Caco-2 (cell line): Measurements from ENCODE around the gene DNAJB4. TPM values are rescaled to one million over a fixed set of nuclear protein-coding genes. Genes with fewer than 3 reads are reported as not detected.
A peak's percentile ranks its signal among the peaks of the same experiment; 100 is the strongest.

Experiments used
- BruUV-seq: library from RNA; stranded (reverse); fragments of 400-500 nt; replicated peaks from 2 replicates; lab custom pipeline; 2021; lab: Mats Ljungman, UMichigan
- CTCF ChIA-PET: fragments of 300-600 bp; sonication (Branson Sonifier 250); formaldehyde crosslinking; loops from one replicate; lab custom pipeline; 2022; ENCODE audit warnings: antibody characterized with exemption; lab: Charles Lee
- POLR2A ChIA-PET: fragments of 300-600 bp; sonication (Branson Sonifier 250); formaldehyde crosslinking; loops from one replicate; lab custom pipeline; 2022; ENCODE audit warnings: antibody characterized with exemption; lab: Charles Lee
- DNase-seq, 2 experiments: peaks; one replicate each; pipeline versions ENCODE4 v3.0.0 to v3.0.0-alpha.2; 2020 to 2022
- H3K27me3 ChIP-seq: replicated peaks from 2 replicates; pipeline ENCODE4 v1.6.0; 2011; ENCODE audit warnings: low read length; ENCODE audit not compliant: control insufficient read depth, insufficient read depth
- H3K36me3 ChIP-seq: 2 replicates; pipeline ENCODE4 v1.5.1; 2011; ENCODE audit warnings: low read length; ENCODE audit not compliant: control insufficient read depth, insufficient read depth
- H3K4me1 ChIP-seq: fragments of 250-450 bp; sonication (Bioruptor Pico); 2 replicates; pipeline ENCODE4 v1.5.1; 2020; ENCODE audit warnings: mild to moderate bottlenecking
- H3K4me3 ChIP-seq: 2 replicates; pipeline ENCODE4 v1.5.1; 2011; ENCODE audit warnings: low read depth, mild to moderate bottlenecking, control low read depth, low read length
- H3K9me3 ChIP-seq: fragments of 250-450 bp; sonication (Bioruptor Pico); 2 replicates; pipeline ENCODE4 v1.5.1; 2020; ENCODE audit warnings: mild to moderate bottlenecking, moderate library complexity
- H3K27ac Mint-ChIP-seq: one replicate; pipeline ENCODE4 v1.8.0; 2022; ENCODE audit warnings: mixed read lengths; ENCODE audit not compliant: unreplicated experiment
- H3K27me3 Mint-ChIP-seq: one replicate; pipeline ENCODE4 v1.8.0; 2022; ENCODE audit warnings: mixed read lengths; ENCODE audit not compliant: insufficient read depth, unreplicated experiment
- H3K36me3 Mint-ChIP-seq: one replicate; pipeline ENCODE4 v1.8.0; 2022; ENCODE audit warnings: mild to moderate bottlenecking, mixed read lengths; ENCODE audit not compliant: insufficient read depth, unreplicated experiment
- H3K4me1 Mint-ChIP-seq: one replicate; pipeline ENCODE4 v1.8.0; 2022; ENCODE audit warnings: low read depth, mixed read lengths; ENCODE audit not compliant: unreplicated experiment
- H3K4me3 Mint-ChIP-seq: one replicate; pipeline ENCODE4 v1.8.0; 2022; ENCODE audit warnings: mild to moderate bottlenecking, moderate library complexity, mixed read lengths; ENCODE audit not compliant: unreplicated experiment
- H3K9me3 Mint-ChIP-seq: one replicate; pipeline ENCODE4 v1.8.0; 2022; ENCODE audit warnings: mixed read lengths; ENCODE audit not compliant: unreplicated experiment
- intact Hi-C: fragments of 100-400 bp; cut with micrococcal nuclease; formaldehyde crosslinking; loops from one replicate; pipeline ENCODE4 v1.10.0; 2022; ENCODE audit not compliant: unreplicated experiment
- total RNA-seq: library from RNA; stranded (reverse); gene quantifications from 2 replicates; pipeline ENCODE4 v1.2.3, GENCODE V29; 2022
- TF ChIP-seq, protein P1 (sequence below), 2 experiments: fragments of 200-600 bp in 1 of 2; IDR thresholded peaks; 1 replicate in 1 of 2; 2 replicates in 1 of 2; pipeline versions ENCODE4 v1.5.1 to v1.8.0; 2011 to 2022; ENCODE audit warnings: antibody characterized with exemption in 1 of 2, control low read depth in 1 of 2, inconsistent platforms in 1 of 2, low read depth in 1 of 2, low read length in 1 of 2, mild to moderate bottlenecking in 1 of 2, moderate library complexity in 1 of 2; ENCODE audit not compliant: insufficient read depth in 1 of 2, severe bottlenecking in 1 of 2, unreplicated experiment in 1 of 2

DNAJB4 gene
- total RNA-seq, 1 experiment from 2014 or later, result 6.5 TPM

DNA sequence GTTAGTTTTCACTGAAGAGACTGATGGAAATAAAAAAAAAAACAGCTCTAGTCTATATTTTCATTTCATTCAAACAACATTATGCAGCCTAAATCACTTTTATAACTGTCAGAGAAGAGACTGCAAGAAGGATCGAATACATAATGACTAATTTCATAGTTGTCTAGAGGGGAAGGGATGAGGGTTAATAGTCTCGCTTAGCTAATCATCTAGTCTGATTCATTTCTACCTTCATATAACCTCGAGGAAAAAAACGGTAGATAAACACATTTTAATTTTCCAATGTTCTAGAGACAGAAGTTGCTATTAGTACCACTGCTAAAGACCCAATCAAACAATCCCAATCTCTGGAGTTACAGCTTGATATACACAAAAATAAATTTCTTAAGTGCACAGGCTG lies 29.4 kb upstream of the DNAJB4 start:
- intact Hi-C loops, result loop anchor here (5.0 kb wide), 1 partner anchor 72 kb away; the partner anchor contains the start of gene GIPC2
- POLR2A ChIA-PET, result no interaction called here
- Mint-ChIP-seq H3K27me3 (no peaks in the 10 kb centered on the region), H3K27ac (no peak overlapping the region), H3K36me3 (peaks cover 52% of the 10 kb centered on the region), H3K4me3 (no peak overlapping the region), H3K9me3 (no peaks in the 10 kb centered on the region), H3K4me1 (no peaks in the 10 kb centered on the region)
- DNase-seq, result no peak
- CTCF ChIA-PET, result no interaction called here
- H3K4me1 ChIP-seq, result peaks cover 9% of the 10 kb centered on the region; the same call in 1 of the 2 replicates
- TF ChIP-seq, protein P1, sequence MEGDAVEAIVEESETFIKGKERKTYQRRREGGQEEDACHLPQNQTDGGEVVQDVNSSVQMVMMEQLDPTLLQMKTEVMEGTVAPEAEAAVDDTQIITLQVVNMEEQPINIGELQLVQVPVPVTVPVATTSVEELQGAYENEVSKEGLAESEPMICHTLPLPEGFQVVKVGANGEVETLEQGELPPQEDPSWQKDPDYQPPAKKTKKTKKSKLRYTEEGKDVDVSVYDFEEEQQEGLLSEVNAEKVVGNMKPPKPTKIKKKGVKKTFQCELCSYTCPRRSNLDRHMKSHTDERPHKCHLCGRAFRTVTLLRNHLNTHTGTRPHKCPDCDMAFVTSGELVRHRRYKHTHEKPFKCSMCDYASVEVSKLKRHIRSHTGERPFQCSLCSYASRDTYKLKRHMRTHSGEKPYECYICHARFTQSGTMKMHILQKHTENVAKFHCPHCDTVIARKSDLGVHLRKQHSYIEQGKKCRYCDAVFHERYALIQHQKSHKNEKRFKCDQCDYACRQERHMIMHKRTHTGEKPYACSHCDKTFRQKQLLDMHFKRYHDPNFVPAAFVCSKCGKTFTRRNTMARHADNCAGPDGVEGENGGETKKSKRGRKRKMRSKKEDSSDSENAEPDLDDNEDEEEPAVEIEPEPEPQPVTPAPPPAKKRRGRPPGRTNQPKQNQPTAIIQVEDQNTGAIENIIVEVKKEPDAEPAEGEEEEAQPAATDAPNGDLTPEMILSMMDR (IDR thresholded peaks at IDR 0.05; ENCODE audit: insufficient read depth in 1 of 2, low read depth in 1 of 2, low read length in 1 of 2, severe bottlenecking in 1 of 2, unreplicated experiment in 1 of 2), result no peak
- H3K27me3 ChIP-seq, result no peaks in the 10 kb centered on the region
- H3K4me3 ChIP-seq, result no peak overlapping the region
- no peaks in the 10 kb centered on the region for H3K36me3 ChIP-seq
- H3K9me3 ChIP-seq, result no peaks in the 10 kb centered on the region
- no TSS peak for BruUV-seq

DNA sequence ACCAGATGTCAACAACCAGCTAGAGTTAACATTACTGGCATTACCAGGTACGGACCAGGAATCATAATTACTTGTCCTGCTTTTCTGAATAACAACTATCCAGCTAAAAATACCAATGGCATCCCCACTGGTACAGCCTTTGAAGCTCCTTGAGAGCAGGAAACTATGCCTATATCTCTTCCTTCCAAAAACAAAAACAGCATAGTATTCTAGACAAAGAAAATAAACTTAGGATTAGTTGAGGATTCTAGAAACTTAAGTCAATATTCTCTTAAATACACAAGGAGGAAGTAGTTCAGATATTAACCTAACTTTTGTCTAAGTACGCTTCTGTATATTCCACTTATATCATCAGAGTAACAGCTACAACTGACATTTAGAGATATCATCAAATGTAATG lies 28.8 kb upstream of the DNAJB4 start:
- Mint-ChIP-seq H3K4me3 (peak overlapping the region; percentile 40), H3K9me3 (no peaks in the 10 kb centered on the region), H3K27ac (no peak overlapping the region), H3K36me3 (peaks cover 50% of the 10 kb centered on the region), H3K27me3 (no peaks in the 10 kb centered on the region), H3K4me1 (no peaks in the 10 kb centered on the region)
- no peaks in the 10 kb centered on the region for H3K9me3 ChIP-seq
- POLR2A ChIA-PET, result no interaction called here
- TF ChIP-seq, protein P1 (IDR thresholded peaks at IDR 0.05; ENCODE audit: insufficient read depth in 1 of 2, low read depth in 1 of 2, low read length in 1 of 2, severe bottlenecking in 1 of 2, unreplicated experiment in 1 of 2), result no peak
- intact Hi-C loops, result loop anchor here (5.0 kb wide), 1 partner anchor 71 kb away; the partner anchor contains the start of gene GIPC2
- H3K27me3 ChIP-seq, result no peaks in the 10 kb centered on the region
- no peak for DNase-seq
- BruUV-seq, result no TSS peak
- no peaks in the 10 kb centered on the region for H3K36me3 ChIP-seq
- H3K4me1 ChIP-seq, result peaks cover 9% of the 10 kb centered on the region; the same call in 1 of the 2 replicates
- H3K4me3 ChIP-seq, result no peak overlapping the region
- CTCF ChIA-PET, result no interaction called here

DNA sequence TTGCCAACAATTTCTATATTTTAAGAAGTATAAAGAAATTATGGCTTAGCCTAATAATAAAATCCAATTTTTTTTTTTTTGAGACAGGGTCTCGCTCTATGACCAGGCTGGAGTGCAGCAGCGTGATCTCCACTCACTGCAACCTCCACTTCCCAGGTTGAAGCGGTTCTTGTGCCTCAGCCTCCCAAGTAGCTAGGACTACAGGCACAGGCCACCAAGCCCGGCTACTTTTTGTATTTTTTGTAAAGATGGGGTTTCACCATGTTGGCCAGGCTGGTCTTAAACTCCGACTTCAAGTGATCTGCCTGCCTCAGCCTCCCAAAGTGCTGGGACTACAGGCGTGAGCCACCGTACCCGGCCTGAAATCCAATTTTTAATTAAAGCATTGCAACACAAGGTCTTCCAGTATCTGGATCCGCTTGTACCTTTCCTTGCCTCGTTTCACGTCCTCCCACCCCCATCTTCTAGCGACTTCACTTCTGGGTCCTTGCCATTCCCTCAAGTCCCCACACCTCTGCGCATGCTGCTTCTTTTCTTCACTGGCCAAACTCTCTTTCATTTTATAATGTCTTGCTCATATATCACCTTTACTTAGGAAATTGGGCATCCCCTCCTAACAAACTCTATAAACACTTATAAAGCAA lies 28.2 kb upstream of the DNAJB4 start:
- no peak overlapping the region for H3K4me3 ChIP-seq
- intact Hi-C loops, result loop anchor here (5.0 kb wide), 1 partner anchor 71 kb away; the partner anchor contains the start of gene GIPC2
- no peaks in the 10 kb centered on the region for H3K36me3 ChIP-seq
- no peaks in the 10 kb centered on the region for H3K27me3 ChIP-seq
- CTCF ChIA-PET, result no interaction called here
- peaks cover 9% of the 10 kb centered on the region; the same call in 1 of the 2 replicates for H3K4me1 ChIP-seq
- Mint-ChIP-seq H3K36me3 (peaks cover 43% of the 10 kb centered on the region), H3K4me1 (no peaks in the 10 kb centered on the region), H3K27me3 (no peaks in the 10 kb centered on the region), H3K27ac (no peak overlapping the region), H3K4me3 (peak overlapping the region; percentile 40), H3K9me3 (no peaks in the 10 kb centered on the region)
- TF ChIP-seq, protein P1 (IDR thresholded peaks at IDR 0.05; ENCODE audit: insufficient read depth in 1 of 2, low read depth in 1 of 2, low read length in 1 of 2, severe bottlenecking in 1 of 2, unreplicated experiment in 1 of 2), result no peak
- no peak for DNase-seq
- H3K9me3 ChIP-seq, result no peaks in the 10 kb centered on the region
- BruUV-seq, result no TSS peak
- POLR2A ChIA-PET, result no interaction called here
